DMS153 treated with DMSO at 0.1 percent for 48 hours (cell line): ENCODE measurements around the gene TENM4.

ENCODE experiments used
- DNase-seq: peaks from one replicate; lab custom pipeline; 2025; ENCODE audit not compliant: unreplicated experiment; lab: John Stamatoyannopoulos, UW

TENM4 gene

GRCh38 chr11:79348976-79349682, 91.7 kb downstream of the TENM4 start:
- no peak for DNase-seq

- DNase-seq: no peak
Observed at GRCh38 chr11:79346021-79346420, 94.8 kb downstream of the TENM4 start.

- DNase-seq: no peak
Observed at GRCh38 chr11:79344753-79345294, 96.0 kb downstream of the TENM4 start.

GRCh38 chr11:79342686-79343085, 98.1 kb downstream of the TENM4 start:
- DNase-seq: no peak

- DNase-seq: no peak
Observed at GRCh38 chr11:79342236-79342635, 98.6 kb downstream of the TENM4 start.

- no peak for DNase-seq
Observed at GRCh38 chr11:79340535-79340934, 100.3 kb downstream of the TENM4 start.

- DNase-seq: no peak
Observed at GRCh38 chr11:79336797-79337517, 103.9 kb downstream of the TENM4 start.

GRCh38 chr11:79335681-79336080, 105.1 kb downstream of the TENM4 start:
- no peak for DNase-seq

- DNase-seq: no peak
Observed at GRCh38 chr11:79333355-79333754, 107.5 kb downstream of the TENM4 start.

- DNase-seq: no peak
Observed at GRCh38 chr11:79332017-79332416, 108.8 kb downstream of the TENM4 start.

- DNase-seq: peak; percentile 26
Observed at GRCh38 chr11:79331203-79331901, 109.5 kb downstream of the TENM4 start.

- DNase-seq: no peak
Observed at GRCh38 chr11:79330651-79331050, 110.2 kb downstream of the TENM4 start.

- no peak for DNase-seq
Observed at GRCh38 chr11:79329561-79329960, 111.3 kb downstream of the TENM4 start.

GRCh38 chr11:79328402-79328801, 112.4 kb downstream of the TENM4 start:
- no peak for DNase-seq

- no peak for DNase-seq
Observed at GRCh38 chr11:79325851-79326250, 115.0 kb downstream of the TENM4 start.

GRCh38 chr11:79321263-79321662, 119.6 kb downstream of the TENM4 start:
- DNase-seq: no peak

- no peak for DNase-seq
Observed at GRCh38 chr11:79314906-79315689, 125.7 kb downstream of the TENM4 start.

GRCh38 chr11:79313530-79313913, 127.3 kb downstream of the TENM4 start:
- no peak for DNase-seq

GRCh38 chr11:79312617-79313529, 128.0 kb downstream of the TENM4 start:
- DNase-seq: no peak

GRCh38 chr11:79311461-79311860, 129.4 kb downstream of the TENM4 start:
- no peak for DNase-seq
